D341Med (cell line): ENCODE results near the gene PRKCA.
"Not testable (repeated sequence)": the region's sequence is repeated elsewhere in the genome, so short reads cannot be mapped to it uniquely, and the experiment has no call there.

ENCODE experiments used
- DNase-seq: peaks from one replicate; pipeline ENCODE4 v3.0.0; 2012; ENCODE audit warnings: low spot score

PRKCA gene

DNA sequence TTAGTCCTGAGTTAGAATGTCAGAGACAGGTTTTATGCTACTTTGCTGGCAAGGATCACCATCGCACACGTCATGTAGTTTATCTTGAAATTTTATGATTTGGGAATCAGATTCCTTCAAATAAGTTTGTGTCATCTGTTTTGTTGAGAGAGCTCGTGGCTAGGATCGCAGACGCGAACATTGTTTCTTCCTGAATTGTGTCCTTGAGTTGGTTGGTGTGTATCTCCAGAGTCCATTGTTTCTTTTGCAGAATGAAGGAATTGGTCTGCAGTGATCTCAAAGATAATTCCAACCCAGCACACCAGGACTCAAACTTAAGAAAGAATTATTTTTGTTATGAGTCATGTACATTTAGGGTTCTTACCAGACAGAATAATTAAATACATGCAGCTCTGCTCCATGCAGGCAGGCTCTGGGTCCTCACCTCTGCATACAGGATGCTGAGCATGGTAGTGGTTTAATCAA, 51.6 kb downstream of the PRKCA start:
- no peak for DNase-seq

DNA sequence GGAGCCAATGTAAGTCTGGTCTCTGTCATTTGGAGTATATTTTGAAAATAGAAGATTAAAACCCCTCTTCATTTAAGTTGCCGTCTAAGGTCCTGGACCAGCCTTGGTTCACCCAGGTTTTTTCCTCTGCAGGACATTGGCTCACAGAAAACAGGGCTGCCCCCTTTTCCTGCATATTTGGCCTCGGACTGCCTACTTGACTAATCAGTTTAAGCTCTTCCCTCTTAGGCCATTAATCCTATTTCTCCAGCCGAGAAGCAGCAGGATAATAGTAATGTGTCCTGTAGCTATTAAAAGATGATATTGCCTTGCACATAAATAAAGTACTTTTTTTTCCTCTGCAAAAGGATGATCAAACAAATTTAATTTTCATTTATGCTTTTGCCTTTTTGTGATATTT, 52.1 kb downstream of the PRKCA start:
- peak; percentile 58 for DNase-seq

DNA sequence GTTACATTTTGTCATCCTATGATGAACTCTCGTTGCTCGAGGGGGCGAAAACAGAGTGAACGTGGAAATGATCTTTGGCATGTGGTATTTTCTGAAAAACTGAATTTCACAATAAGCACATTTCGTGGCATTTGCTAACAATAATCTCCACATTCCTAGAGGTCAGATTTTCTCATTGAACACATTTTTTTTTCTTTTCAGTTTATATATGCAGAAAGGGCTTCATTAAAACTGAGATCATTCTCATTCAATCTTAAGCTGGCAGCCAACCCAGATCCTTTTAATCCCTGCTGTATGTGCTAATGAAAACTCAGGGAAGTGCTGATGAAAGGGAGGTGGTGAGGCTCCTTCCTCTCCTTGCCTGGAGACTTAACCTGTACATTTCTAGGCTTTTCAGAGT, 52.6 kb downstream of the PRKCA start:
- DNase-seq, result no peak

DNA sequence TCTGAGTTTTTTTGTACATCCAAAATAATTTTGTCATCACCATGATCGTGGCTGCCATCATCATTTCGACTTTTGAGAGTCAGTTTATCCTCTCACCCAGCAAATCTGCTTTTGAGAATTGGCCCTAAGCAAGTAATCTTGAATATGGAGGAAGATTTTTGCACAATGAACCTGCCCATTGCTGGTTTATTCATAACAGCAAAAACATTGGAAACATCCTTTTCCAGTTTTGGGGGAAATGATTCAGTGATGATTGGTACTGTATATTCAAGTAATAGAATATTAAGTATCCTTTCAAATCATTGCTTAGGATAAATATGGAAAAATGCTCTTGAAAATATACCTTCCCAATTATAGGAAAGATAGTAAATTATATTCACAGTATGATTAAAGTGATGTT, 53.1 kb downstream of the PRKCA start:
- no peak for DNase-seq

DNA sequence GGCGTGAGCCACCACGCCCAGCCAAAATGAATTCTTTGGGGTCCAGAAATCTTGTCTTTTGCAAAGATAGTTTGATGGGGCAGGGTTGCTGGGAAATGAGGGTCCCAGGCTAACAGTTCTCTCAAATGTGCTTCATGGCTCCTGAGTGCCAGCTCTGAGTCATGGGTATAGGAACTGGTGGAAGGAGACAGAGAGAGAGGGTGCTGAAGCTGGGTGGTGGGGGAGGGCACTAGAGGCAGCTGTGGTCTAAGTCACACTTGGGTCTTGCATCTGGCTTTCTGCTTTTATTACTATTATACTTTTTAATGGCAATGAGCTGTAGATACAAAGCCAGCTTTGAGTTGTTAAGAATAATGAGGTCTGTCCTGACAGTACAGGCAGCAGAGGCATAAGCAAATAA, 54.6 kb downstream of the PRKCA start:
- DNase-seq, result no peak

DNA sequence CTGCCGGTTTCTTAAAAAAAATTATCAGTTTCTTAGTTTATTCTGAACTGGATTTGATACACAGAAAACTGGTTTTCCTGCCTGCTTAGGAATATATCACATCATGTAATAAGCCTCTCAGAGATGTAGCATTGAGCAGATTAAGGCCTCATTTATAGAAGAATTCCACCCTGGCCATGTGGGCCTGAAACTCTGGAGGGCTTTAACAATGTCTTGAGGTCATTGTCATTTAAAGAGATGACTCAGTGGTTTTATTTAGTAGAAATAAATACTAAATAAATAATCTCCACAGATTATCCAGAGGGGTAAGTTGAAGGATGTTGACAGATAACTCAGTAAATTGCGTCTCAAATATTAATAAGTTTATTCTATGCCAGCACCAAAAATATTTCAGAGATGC, 56.9 kb downstream of the PRKCA start:
- DNase-seq, result no peak

DNA sequence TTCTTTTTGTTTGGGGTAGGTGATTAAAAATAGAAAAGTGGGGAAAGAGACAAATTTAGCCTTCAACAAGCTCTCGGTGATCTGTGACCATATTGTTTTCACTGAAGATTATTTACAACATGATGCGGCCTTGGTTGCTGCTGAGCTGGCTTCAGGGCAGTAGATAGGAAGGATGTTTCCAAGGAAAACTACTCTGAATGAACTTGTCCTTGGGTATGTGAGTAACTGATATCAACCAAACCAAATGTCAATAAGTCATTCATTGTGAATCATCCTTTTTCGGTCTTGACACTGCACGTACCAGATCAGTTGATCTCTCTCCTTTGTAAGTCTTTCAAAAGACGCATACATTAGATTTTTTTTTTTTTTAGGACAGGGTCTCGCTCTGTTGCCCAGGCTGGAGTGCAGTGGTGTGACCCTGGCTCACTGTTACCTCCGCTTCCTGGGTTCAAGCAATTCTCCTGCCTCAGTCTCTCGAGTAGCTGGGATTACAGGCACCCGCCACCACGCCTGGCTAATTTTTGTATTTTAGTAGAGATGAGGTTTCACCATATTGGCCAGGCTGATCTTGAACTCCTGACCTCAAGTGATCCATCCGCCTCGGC, 58.6 kb downstream of the PRKCA start:
- DNase-seq, result not testable (repeated sequence)

DNA sequence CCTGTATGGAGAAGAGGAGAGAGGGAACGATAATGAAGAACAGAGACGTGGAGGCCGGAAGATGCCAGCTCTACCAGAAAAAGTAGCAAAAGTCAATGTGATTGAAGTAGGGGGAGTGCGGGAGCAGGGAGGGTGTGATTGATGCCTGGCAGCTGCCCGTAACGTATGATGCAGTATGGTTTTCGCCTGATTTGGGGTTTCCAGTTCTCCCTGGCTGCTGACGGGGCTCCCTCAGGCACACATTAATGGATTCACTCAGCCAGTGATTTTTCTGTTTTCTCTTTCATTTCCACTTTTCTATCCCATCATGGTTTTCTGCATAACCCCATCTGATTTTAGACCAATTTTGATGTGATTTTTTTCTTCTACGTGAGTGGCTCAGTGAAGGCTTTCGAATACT, 62.1 kb downstream of the PRKCA start:
- DNase-seq, result no peak

DNA sequence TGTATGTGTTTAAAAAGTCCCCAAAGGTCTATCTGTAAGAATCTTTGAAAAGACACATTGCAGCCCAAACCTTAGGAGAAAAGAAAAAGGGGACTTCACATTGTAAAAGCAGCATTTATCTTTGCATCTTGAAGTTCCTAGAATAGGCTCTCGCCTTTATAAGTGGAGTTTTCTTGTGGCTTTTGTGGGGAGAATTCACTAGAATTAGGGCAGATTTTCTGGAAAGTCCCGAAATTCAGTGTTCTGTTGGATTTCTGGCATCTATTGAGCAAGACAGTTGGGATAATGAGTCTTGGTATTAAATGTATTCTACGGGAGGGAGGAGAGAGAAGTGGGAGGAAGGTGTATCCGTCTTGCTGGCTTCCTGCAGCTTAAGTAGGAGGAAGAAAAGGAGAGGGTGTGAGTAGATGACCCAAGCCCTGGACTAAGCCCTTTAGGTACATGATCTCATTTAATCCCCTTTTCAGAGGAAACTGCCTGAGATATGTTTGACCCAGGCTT, 62.6 kb downstream of the PRKCA start:
- no peak for DNase-seq

DNA sequence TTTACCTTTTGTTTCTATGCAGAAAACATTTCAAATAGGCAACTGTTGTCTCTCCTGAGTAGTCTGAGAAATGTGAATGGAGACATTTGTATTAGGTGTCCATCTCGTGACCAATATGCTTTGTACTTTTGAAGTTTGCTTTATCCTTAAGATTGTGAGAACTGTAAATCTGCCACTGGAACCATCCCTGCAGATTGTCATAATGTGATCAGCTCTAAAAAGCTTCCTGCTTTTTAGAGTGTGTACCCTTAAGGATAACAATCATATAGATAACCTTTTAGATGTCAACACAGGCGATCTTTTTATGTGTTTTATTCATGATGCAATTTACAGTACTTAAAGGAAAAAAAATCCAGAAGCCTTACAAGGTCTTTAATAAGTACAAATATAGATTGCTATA, 63.5 kb downstream of the PRKCA start:
- no peak for DNase-seq

DNA sequence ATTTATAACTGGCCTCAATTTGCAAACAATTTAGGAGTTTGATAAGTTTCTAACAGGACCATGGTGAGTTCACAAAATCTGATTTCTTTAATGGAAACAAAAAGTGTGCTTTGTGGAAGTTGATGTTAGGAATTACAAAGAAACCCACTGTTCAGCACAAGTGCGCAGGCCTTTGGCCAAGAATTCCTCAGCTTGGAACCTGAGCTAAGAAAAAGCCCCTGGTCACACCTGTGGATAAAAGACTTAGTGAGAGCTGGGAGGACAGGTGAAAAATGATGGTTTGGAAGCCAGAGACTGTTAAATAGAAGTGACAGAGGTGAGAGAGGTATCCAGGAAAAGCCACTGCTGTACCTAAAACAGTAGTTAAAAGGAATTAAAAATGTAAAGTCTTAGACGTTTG, 64.7 kb downstream of the PRKCA start:
- DNase-seq, result no peak

DNA sequence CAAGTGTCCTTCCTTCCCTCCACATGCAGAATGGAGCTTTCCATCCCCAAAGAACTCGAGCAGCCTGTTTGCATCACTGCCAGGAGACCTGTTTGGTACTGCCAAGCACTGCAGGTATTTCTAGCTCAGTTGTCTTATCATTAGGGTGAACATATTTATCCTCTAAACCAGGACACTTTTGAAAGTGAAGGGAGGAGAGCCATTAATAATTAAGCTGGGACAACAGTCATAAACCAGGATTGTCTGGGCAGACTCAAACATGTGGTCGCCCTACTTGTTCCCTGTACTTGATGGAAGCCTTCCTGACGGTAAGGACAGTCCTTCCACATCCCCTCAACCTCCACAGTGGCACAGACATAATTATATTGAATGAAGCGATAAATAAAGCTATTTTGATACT, 67.4 kb downstream of the PRKCA start:
- DNase-seq, result no peak

DNA sequence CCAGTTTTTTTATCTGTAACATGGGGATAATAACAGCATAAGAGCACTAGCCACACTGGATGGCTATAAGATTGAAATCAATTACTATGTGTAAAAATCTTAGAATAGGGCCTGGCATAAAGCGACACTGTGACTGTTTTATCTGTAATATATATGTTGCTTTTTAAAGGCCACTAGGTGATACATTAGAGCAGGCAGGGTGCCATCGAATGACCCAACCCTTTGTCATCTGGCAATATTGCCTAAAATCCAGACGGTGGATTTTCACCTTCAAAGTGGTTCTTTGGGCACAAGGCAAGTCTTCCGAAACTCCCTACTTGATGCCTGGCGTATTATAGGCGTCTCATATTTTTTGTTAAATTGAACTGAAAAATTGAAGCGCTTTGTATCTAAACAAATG, 69.1 kb downstream of the PRKCA start:
- DNase-seq, result no peak

DNA sequence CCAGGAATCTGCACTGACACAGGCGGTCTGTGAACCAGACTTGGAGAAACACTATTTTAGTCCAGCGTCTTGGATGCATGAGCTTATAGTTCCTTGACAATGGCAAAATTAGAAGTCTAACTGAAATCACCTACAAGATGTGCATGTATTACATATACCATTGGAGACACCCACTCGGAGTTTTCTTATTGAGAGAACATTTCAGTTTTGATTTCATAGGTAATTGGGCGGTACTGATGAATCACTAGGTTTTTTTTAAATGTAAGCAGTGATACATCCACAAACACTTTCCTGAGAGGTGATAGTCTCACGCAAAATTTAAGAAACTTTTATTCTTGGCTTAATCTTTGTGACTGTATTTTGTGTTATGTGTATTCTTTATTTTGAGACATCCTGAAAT, 69.8 kb downstream of the PRKCA start:
- no peak for DNase-seq

DNA sequence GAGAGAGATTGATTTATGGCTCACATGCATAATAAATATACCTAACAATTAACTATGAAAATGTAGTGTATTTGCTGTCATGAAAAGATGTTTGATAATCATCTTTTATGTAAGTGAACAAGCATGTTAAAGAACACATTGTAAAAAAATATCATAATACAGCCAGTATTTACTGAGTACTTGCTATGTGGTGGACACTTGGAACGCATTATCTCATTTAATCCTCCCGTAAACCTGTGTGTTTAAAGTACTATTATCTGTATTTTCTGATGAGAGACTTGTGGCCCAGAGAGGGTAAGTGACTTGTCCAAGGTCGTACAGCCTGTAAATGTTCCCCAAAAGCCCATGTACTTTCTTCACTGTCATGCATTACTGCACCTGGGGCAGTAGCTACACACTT, 70.7 kb downstream of the PRKCA start:
- no peak for DNase-seq

DNA sequence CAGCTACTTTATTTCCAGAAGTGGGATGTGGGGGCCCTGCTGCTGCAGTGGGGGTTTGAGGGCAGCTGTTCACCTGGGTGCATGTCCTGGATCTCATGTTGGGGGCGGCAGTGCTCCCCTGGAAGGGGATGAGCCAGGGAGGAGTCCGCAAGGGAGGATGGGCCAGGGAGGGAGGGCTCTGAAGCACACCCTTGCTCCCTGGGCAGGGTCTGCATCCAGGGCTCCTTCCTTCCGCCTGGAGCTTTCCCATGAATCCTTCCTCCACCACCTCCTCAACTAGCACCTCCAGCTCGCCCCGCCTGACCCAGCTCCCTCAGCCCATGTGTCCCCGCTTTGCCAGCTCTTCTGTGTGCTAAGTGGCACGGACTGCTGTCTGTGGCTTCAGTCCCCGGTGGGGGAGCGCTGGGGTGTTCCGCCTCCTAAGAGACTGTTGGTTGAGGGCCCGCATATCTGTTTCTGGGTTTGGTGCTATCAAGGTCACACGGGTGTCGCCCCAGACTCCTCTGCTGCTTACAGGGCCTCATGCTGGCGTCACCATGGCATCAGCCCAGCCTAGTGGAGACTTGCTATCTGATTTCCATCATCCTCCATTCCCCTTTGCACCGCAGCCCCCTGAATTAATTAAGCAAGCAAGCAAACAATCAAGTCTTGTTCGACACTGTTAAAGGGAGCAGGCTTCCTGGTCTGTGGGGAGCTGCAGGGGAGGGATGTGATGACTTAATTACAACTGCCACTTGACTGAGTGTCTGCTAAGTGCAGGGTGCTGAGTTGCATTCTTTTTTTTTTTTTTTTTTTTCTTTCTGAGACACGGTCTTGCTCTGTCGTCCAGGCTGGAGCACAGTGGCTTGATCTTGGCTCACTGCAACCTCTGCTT, 71.8 kb downstream of the PRKCA start:
- DNase-seq, result no peak

DNA sequence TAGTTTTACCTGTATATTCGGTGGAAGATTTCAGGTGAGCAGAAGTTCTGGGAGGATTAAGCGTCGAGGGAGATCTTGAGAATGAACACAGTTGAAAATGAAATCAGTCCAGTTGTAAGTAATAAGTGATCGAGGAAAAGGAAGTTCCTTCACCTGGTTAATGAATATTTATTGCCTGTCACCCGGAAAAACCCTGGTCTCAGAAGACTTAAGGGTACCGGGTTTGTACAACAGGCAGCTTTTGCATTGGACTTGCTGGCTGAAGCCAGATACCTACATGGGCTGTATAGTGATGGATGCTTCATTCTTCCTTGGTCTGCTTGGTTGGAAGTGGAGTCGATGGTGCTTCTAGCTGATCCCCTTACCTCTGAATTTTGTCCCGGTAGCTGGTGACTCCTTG, 72.7 kb downstream of the PRKCA start:
- DNase-seq, result no peak

DNA sequence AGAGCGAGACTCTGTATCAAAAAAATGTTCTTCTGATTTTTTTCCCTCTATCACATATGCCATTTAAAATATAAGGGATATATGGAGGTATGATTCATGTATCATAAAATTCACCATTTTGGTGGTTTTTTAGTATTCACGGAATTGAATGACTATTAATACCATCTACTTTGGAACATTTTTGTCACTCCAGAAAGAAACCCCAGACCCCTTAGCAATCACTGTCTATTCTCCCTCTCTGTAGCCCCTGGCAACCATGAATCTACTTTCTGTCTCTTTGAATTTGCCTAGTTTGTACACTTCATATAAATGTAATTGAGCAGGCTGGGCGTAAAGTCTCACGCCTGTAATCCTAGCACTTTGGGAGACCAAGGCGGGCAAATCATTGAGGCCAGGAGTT, 75.9 kb downstream of the PRKCA start:
- DNase-seq, result no peak

DNA sequence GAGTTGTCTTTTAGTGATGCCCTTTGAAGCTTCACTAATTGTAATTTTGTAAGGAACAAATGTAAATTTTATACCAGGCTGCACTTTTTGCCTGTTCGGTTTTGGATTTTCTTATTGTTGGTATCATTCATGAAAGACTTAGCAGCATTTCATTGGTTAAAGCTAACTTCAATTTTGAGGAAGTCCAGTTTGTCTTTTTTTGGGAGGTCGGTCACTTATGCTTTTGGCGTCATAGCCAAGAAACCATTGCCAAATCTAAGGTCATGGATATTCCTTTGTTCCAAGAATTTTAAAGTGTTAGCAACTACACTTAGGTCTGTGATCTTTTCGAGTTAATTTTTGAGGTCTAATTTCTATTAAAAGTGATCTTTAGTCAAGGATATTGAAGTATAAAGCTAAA, 77.1 kb downstream of the PRKCA start:
- no peak for DNase-seq

DNA sequence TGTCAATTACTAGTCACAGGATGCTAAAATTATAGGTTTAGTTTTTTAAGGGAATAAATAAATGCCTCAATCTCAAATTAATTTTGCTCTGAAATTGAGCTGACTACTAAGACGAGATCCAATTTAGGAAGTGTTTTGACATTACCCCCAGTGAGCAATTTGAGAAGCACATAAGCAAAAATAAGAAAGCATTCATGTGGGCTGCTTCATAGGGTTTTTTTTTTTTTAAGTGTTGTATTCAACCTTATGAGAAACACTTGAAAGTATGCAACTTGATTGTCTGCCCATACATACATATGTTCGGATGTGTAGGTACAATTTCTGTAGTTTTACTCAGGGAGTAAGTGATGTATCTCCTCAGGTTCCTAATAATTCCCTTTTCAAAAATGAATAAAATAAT, 77.6 kb downstream of the PRKCA start:
- no peak for DNase-seq

DNA sequence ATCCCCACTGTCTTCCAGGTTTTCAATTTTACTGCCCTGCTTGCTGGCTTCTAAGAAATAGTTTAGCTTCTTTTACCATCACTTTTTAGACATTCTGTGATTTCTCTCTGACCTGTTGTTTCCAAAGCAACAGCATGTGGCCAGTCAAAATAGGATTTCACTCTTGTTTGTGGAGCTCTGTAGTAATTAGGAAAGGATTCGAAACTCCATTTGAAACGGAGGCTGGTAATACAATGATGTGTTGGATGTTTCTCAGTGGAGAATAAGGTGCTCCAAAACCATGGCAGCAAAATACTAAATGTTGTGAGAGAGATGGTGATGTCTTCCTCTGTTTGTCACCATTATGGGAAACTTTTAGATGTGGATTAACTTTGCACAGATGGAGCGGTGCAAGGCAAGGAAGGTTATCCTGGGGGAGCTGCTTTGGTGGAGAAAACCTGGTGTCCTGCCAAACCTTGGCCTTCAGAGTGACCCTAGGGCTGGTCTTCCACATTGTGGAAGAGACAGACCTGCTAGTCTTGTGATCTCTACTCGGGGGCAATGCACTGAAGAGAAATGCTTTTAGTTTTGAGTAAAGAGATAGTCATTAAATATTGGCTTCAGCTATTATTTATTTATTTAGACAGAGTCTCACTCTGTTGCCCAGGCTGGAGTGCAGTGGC, 79.4 kb downstream of the PRKCA start:
- DNase-seq, result no peak

DNA sequence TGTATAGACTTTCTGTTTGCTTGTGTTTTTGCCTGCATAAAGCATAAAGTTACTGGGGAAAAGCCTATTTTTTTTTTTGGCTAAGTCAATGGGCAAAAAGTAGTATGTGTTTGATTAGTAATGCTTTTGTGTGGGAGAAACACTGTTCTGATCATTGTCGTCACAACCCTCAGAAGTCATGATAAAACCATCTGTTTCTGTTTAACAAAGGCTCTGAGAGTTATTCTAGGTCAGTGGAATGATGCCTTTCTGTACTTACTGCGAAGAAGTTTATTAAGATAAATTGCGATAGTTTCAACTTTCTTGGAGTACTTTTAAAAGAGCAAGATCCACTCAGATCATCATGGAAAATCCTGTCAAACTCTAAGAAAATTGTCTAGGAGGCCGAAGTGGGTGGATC, 80.9 kb downstream of the PRKCA start:
- DNase-seq, result no peak
